GM23338 (cell line): ENCODE measurements around the gene LRRC58. TPM values are rescaled to one million over a fixed set of nuclear protein-coding genes. Genes with fewer than 3 reads are reported as not detected.

ENCODE experiments used
- ATAC-seq: fragments of 200-7000 bp; cut with Tn5 transposase; 3 replicates; pipeline ENCODE4 v1.9.1; 2020
- DNase-seq: peaks from one replicate; pipeline ENCODE4 v3.0.0-alpha.2; 2015; ENCODE audit warnings: low spot score
- H2AFZ ChIP-seq: fragments of 200-600 bp; sonication (generic); 2 replicates; pipeline ENCODE4 v1.8.0; 2016; ENCODE audit warnings: antibody characterized with exemption, mild to moderate bottlenecking, moderate library complexity
- H3F3A ChIP-seq: fragments of 200-600 bp; sonication (generic); replicated peaks from 2 replicates; pipeline ENCODE4 v1.8.0; 2017; ENCODE audit warnings: antibody characterized with exemption, mixed run types, low read depth
- H3K27ac ChIP-seq: fragments of 200-600 bp; sonication (generic); 2 replicates; pipeline ENCODE4 v1.6.1; 2016; ENCODE audit warnings: low read depth
- H3K27me3 ChIP-seq: fragments of 200-600 bp; sonication (generic); 2 replicates; pipeline ENCODE4 v1.8.0; 2016; ENCODE audit warnings: mild to moderate bottlenecking, mixed run types, moderate library complexity; ENCODE audit not compliant: insufficient read depth
- H3K36me3 ChIP-seq: fragments of 200-600 bp; sonication (generic); 2 replicates; pipeline ENCODE4 v1.8.0; 2016; ENCODE audit warnings: mild to moderate bottlenecking; ENCODE audit not compliant: insufficient read depth
- H3K4me1 ChIP-seq: fragments of 200-600 bp; sonication (generic); 2 replicates; pipeline ENCODE4 v1.8.0; 2016; ENCODE audit warnings: mild to moderate bottlenecking, moderate library complexity; ENCODE audit not compliant: insufficient read depth
- H3K4me2 ChIP-seq: fragments of 200-600 bp; sonication (generic); 2 replicates; pipeline ENCODE4 v1.7.1; 2017; ENCODE audit warnings: mixed run types
- H3K4me3 ChIP-seq: fragments of 200-600 bp; sonication (generic); 2 replicates; pipeline ENCODE4 v1.6.1; 2016; ENCODE audit warnings: mixed run types
- H3K79me2 ChIP-seq: fragments of 200-600 bp; sonication (generic); replicated peaks from 2 replicates; pipeline ENCODE4 v1.8.0; 2017; ENCODE audit warnings: mild to moderate bottlenecking; ENCODE audit not compliant: insufficient read depth
- H3K9me2 ChIP-seq: fragments of 200-600 bp; sonication (generic); 2 replicates; pipeline ENCODE4 v1.8.0; 2017; ENCODE audit not compliant: insufficient read depth
- H4K20me1 ChIP-seq: fragments of 200-600 bp; sonication (generic); replicated peaks from 2 replicates; pipeline ENCODE4 v1.8.0; 2017; ENCODE audit warnings: mild to moderate bottlenecking; ENCODE audit not compliant: insufficient read depth
- H3K27ac Mint-ChIP-seq: 2 replicates; pipeline ENCODE4 v1.8.0; 2020; ENCODE audit warnings: inconsistent platforms, mild to moderate bottlenecking, moderate library complexity, mixed read lengths
- H3K27me3 Mint-ChIP-seq: 3 replicates; pipeline ENCODE4 v1.8.0; 2022; ENCODE audit warnings: low read depth, mild to moderate bottlenecking, moderate library complexity, mixed read lengths, inconsistent platforms; ENCODE audit not compliant: insufficient read depth, poor library complexity
- H3K36me3 Mint-ChIP-seq: 3 replicates; pipeline ENCODE4 v1.8.0; 2021; ENCODE audit warnings: low read depth, mild to moderate bottlenecking, inconsistent platforms, moderate library complexity, mixed read lengths
- H3K4me1 Mint-ChIP-seq: 3 replicates; pipeline ENCODE4 v1.8.0; 2020; ENCODE audit warnings: mild to moderate bottlenecking, inconsistent platforms, mixed read lengths
- H3K4me3 Mint-ChIP-seq: 3 replicates; pipeline ENCODE4 v1.8.0; 2021; ENCODE audit warnings: moderate library complexity, mild to moderate bottlenecking, inconsistent platforms, mixed read lengths
- H3K9me3 Mint-ChIP-seq: 3 replicates; pipeline ENCODE4 v1.8.0; 2020; ENCODE audit warnings: moderate library complexity, mild to moderate bottlenecking, inconsistent platforms, mixed read lengths
- CTCF ChIP-seq, 2 experiments: fragments of 200-600 bp in 1 of 2; sonication (generic) in 1 of 2; conservative IDR thresholded peaks; 2 replicates each; pipeline versions ENCODE4 v1.5.1 to v1.6.1; 2016 to 2017; ENCODE audit warnings: antibody characterized with exemption in 2 of 2, low read depth in 2 of 2, mild to moderate bottlenecking in 2 of 2, moderate library complexity in 1 of 2
- EZH2 ChIP-seq: fragments of 200-600 bp; sonication (generic); IDR thresholded peaks from one replicate; pipeline ENCODE4 v1.8.0; 2017; ENCODE audit warnings: antibody characterized with exemption, mild to moderate bottlenecking, low read depth; ENCODE audit not compliant: unreplicated experiment
- JUNB ChIP-seq: IDR thresholded peaks from one replicate; pipeline ENCODE4 v1.6.1; 2016; ENCODE audit warnings: antibody characterized with exemption; ENCODE audit not compliant: unreplicated experiment
- NANOG ChIP-seq: IDR thresholded peaks from 2 replicates; pipeline ENCODE4 v1.6.1; 2016; ENCODE audit warnings: antibody characterized with exemption, borderline replicate concordance
- POLR2AphosphoS5 ChIP-seq: IDR thresholded peaks from 2 replicates; pipeline ENCODE4 v1.6.1; 2016; ENCODE audit warnings: antibody characterized with exemption, low read depth
- ZNF114 ChIP-seq: fragments of 250-450 bp; sonication (Bioruptor Pico); IDR thresholded peaks from 2 replicates; pipeline ENCODE4 v1.5.0; 2020; ENCODE audit warnings: mild to moderate bottlenecking, moderate library complexity
- microRNA counts: library from miRNA; unstranded; fragments of <30 nt; microRNA quantifications from one replicate; lab custom pipeline; 2017
- polyA plus RNA-seq: library from polyadenylated mRNA; unstranded; fragments of >200 nt; fragmentation: Nextera tagmentation; extraction: Ambion mirVana; gene quantifications from 2 replicates; pipeline ENCODE4 v1.2.1, GENCODE V29; 2016
- total RNA-seq: library from RNA; depleted of rRNA; stranded (reverse); fragments of >200 nt; shearing (Covaris generic); gene quantifications from 2 replicates; pipeline ENCODE4 v1.2.3, GENCODE V29; 2014; rRNA removed
- TF ChIP-seq, protein P1 (sequence below): IDR thresholded peaks from 2 replicates; pipeline ENCODE4 v1.6.1; 2016; ENCODE audit warnings: antibody characterized with exemption

LRRC58 gene
- total and polyA plus RNA-seq, 2 experiments from 2014 or later, result 7.0 to 23.8 TPM

DNA sequence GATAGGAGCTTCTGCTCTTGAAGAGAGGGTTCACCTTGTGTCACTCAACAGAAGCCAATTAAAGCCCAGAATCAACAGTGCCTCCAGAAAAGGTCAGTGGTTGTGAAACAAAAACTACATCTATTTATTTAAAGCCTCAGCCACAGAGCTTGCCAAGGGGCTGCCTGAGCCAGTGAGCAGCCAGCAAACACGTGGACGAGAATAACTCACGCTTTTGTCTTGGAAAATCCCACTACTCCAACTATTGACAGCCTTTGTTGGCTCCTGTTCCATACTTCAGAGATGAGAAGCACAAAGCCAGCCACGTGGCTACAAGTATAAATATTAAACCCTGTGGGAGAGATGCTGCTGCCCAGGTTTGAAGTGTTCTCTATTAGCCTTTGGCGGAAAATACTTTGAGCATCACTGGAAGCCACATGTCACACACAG lies 74.4 kb downstream of the LRRC58 start:
- Histone ChIP-seq H3K4me3 (no peak overlapping the region), H3K9me2 (no peaks in the 10 kb centered on the region), H3K4me2 (no peak overlapping the region), H3K27ac (no peak overlapping the region), H3K79me2 (no peaks in the 10 kb centered on the region), H2AFZ (no peak overlapping the region), H3K36me3 (no peaks in the 10 kb centered on the region), H3F3A (no peaks in the 10 kb centered on the region), H3K27me3 (no peaks in the 10 kb centered on the region), H4K20me1 (no peaks in the 10 kb centered on the region), H3K4me1 (no peaks in the 10 kb centered on the region)
- ATAC-seq (no peak), DNase-seq (no peak)
- no peak overlapping the region for H3K27ac Mint-ChIP-seq
- no peaks in the 10 kb centered on the region for H3K27me3 Mint-ChIP-seq
- no peaks in the 10 kb centered on the region for H3K36me3 Mint-ChIP-seq
- no peak overlapping the region for H3K4me3 Mint-ChIP-seq
- no peaks in the 10 kb centered on the region for H3K9me3 Mint-ChIP-seq
- no peak for TF ChIP-seq JUNB
- TF ChIP-seq NANOG, result no peak
- no peak for TF ChIP-seq EZH2
- TF ChIP-seq POLR2AphosphoS5, result no peak
- TF ChIP-seq CTCF (conservative IDR thresholded peaks at IDR 0.05; ENCODE audit: low read depth in 2 of 2), result no peak
- TF ChIP-seq, protein P1, sequence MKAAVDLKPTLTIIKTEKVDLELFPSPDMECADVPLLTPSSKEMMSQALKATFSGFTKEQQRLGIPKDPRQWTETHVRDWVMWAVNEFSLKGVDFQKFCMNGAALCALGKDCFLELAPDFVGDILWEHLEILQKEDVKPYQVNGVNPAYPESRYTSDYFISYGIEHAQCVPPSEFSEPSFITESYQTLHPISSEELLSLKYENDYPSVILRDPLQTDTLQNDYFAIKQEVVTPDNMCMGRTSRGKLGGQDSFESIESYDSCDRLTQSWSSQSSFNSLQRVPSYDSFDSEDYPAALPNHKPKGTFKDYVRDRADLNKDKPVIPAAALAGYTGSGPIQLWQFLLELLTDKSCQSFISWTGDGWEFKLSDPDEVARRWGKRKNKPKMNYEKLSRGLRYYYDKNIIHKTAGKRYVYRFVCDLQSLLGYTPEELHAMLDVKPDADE, result no peak
- TF ChIP-seq ZNF114 (CRISPR knock-in tag), result no peak
- H3K4me1 Mint-ChIP-seq, result peaks cover 4% of the 10 kb centered on the region

MicroRNAs within 50 kb of the gene (microRNA counts, 767-probe panel; counts per million panel counts)
- microRNA hsa-miR-198 (lab: Ali Mortazavi, UCI), result not detected

Other genes with a start within 250 kb of the LRRC58 start
- gene GPR156, start 64.1 kb downstream of the LRRC58 start, total RNA-seq, result 2.5 and 4.7 TPM in 2 replicates
- gene GPR156, start 64.1 kb downstream of the LRRC58 start, polyA plus RNA-seq, result 0.50 and 0.73 TPM in 2 replicates
- gene FSTL1, start 101.6 kb upstream of the LRRC58 start, total RNA-seq, result 258 and 272 TPM in 2 replicates
- 49.1 and 50.8 TPM in 2 replicates for gene FSTL1, start 101.6 kb upstream of the LRRC58 start, polyA plus RNA-seq
- 149 and 199 TPM in 2 replicates for gene NDUFB4, start 247.0 kb upstream of the LRRC58 start, total RNA-seq
- 716 and 796 TPM in 2 replicates for gene NDUFB4, start 247.0 kb upstream of the LRRC58 start, polyA plus RNA-seq